HCEC 1CT (cell line): ENCODE measurements around the gene FAM83C.

Source experiments
- DNase-seq: peaks from one replicate; pipeline ENCODE4 v3.0.0-alpha.2; 2017

FAM83C gene

GRCh38 chr20:35298264-35298663 is 6.0 kb upstream of the FAM83C start:
- peak; percentile 0 for DNase-seq

- DNase-seq, result no peak
Observed at GRCh38 chr20:35297740-35298139, 5.5 kb upstream of the FAM83C start.

GRCh38 chr20:35297155-35297554 is 4.9 kb upstream of the FAM83C start:
- DNase-seq, result no peak

GRCh38 chr20:35296101-35296554 is 3.9 kb upstream of the FAM83C start:
- no peak for DNase-seq

GRCh38 chr20:35295674-35296073 is 3.4 kb upstream of the FAM83C start:
- DNase-seq, result no peak

GRCh38 chr20:35295058-35295457 is 2.8 kb upstream of the FAM83C start:
- no peak for DNase-seq

- no peak for DNase-seq
Observed at GRCh38 chr20:35294293-35294685, 2.1 kb upstream of the FAM83C start.

GRCh38 chr20:35293303-35294292 is 1.4 kb upstream of the FAM83C start:
- DNase-seq, result no peak

GRCh38 chr20:35292504-35293285 is 470 bp upstream of the FAM83C start:
- DNase-seq, result no peak

- no peak for DNase-seq
Observed at GRCh38 chr20:35290887-35291417, 1.3 kb downstream of the FAM83C start.

GRCh38 chr20:35290186-35290886 is 1.9 kb downstream of the FAM83C start:
- no peak for DNase-seq

GRCh38 chr20:35288325-35289060 is 3.7 kb downstream of the FAM83C start:
- DNase-seq, result no peak

- no peak for DNase-seq
Observed at GRCh38 chr20:35287509-35288324, 4.5 kb downstream of the FAM83C start.

- DNase-seq, result no peak
Observed at GRCh38 chr20:35286899-35287508, 5.2 kb downstream of the FAM83C start.

- DNase-seq, result no peak
Observed at GRCh38 chr20:35286077-35286898, 5.9 kb downstream of the FAM83C start.

- DNase-seq, result no peak
Observed at GRCh38 chr20:35285806-35286076, 6.5 kb downstream of the FAM83C start.

GRCh38 chr20:35284992-35285805 is 7.0 kb downstream of the FAM83C start:
- DNase-seq, result no peak

- DNase-seq, result peak; percentile 89
Observed at GRCh38 chr20:35284267-35284991, 7.8 kb downstream of the FAM83C start, which contains the start of gene EIF6. EIF6 (minus strand) TSS chr20:35284772; CDS start chr20:35284487, 285 bp downstream.
